ENCODE data around the gene LYSET. TPM values are rescaled to one million over a fixed set of nuclear protein-coding genes. Genes with fewer than 3 reads are reported as not detected.

Gene LYSET
- total and polyA plus RNA-seq, 2 of the 4 experiments (the other 2 are of a cell fraction), result 6.3 to 10.2 TPM

DNA sequence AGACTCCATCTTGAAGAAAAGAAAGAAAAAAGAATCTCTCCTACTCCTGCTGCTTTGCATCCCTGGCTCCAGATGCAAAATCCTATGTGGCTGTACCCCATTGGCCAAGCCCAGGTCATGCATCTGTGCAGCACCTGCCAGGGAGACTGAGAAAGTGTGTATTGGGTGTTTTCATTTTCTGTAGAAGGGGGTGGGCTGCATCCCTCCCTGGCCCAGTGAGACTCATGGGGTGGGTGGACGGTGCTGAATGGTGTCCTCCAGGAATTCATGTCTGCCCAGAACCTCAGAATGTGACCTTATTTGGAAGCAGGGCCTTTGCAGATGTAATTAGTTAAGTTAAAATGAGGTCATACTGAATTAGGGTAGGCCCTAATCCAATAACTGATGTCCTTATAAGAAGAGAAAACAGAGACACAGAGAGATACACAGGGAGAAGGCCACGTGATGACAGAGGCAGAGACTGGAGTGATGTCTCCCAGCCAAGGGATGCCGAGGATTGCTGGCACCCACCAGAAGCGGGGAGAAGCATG is 23.6 kb upstream of the LYSET start:
- DNase-seq, result no peak
- intact Hi-C loops (cut with micrococcal nuclease), result no loop called here

More for the DNA sequence above, 23.6 kb upstream of the LYSET start:
- H2BK5ac ChIP-seq (ENCODE audit: low read depth, low read length, poor library complexity, severe bottlenecking), result no peak overlapping the region
- H2AFZ ChIP-seq (replicated peaks; ENCODE audit: low read length, poor library complexity), result no peak overlapping the region
- no peak overlapping the region for H2BK20ac ChIP-seq (ENCODE audit: low read depth, low read length)
- no peaks in the 10 kb centered on the region for H3K36me3 ChIP-seq (ENCODE audit: control insufficient read depth, insufficient read depth, low read length)
- H3K56ac ChIP-seq (ENCODE audit: extremely low read depth, insufficient read depth, low read length), result no peak overlapping the region
- no peak overlapping the region for H4K8ac ChIP-seq (ENCODE audit: low read depth in 2 of 2, low read length in 2 of 2)
- no peaks in the 10 kb centered on the region for H4K20me1 ChIP-seq (ENCODE audit: insufficient read depth, low read length)
- no peaks in the 10 kb centered on the region for H3K4me1 ChIP-seq (ENCODE audit: control insufficient read depth, insufficient read depth, low read length)
- dilution Hi-C loops (cut with HindIII; ENCODE audit: low sequenced_read_pairs, unreplicated experiment) (no loop called here), in situ Hi-C loops (cut with MboI; ENCODE audit: low sequenced_read_pairs) (no loop called here)
- H3K9me3 ChIP-seq (ENCODE audit: control insufficient read depth, insufficient read depth, low read length), result no peaks in the 10 kb centered on the region
- ChIA-PET CTCF (no interaction called here), POLR2A (ENCODE audit: unreplicated experiment) (no interaction called here)
- ATAC-seq (ENCODE audit: low read depth), result no peak
- H3K27ac ChIP-seq (ENCODE audit: insufficient read depth, low read length), result no peak overlapping the region
- no peak overlapping the region for H3K9ac ChIP-seq (ENCODE audit: low read depth, low read length)
- H3K4me3 ChIP-seq (ENCODE audit: insufficient read depth, low read depth, low read length), result no peak overlapping the region
- no peak overlapping the region for H3K14ac ChIP-seq (replicated peaks; ENCODE audit: low read depth, low read length)
- no peaks in the 10 kb centered on the region for H3K9me1 ChIP-seq (ENCODE audit: insufficient read depth, low read length)
- H2BK15ac ChIP-seq (ENCODE audit: low read depth, low read length), result no peak overlapping the region
- no peak overlapping the region for H3K18ac ChIP-seq (ENCODE audit: low read depth, low read length)
- no peak overlapping the region for H2AK5ac ChIP-seq (ENCODE audit: low read depth, low read length)
- BruUV-seq (replicated peaks), result no TSS peak
- no peak overlapping the region for H2BK120ac ChIP-seq (ENCODE audit: low read depth, low read length)
- WGBS, 2 experiments (ENCODE audit: extremely low coverage in 2 of 2, insufficient read length in 1 of 2), result no CpG with 5 or more reads among the region's 4 CpGs
- H3K4me2 ChIP-seq (ENCODE audit: low read depth, low read length), result no peak overlapping the region
- H3K23ac ChIP-seq (ENCODE audit: low read depth, low read length), result no peak overlapping the region
- no peak overlapping the region for H2AK9ac ChIP-seq (replicated peaks; ENCODE audit: low read depth, low read length, poor library complexity)
- H4K5ac ChIP-seq (ENCODE audit: low read depth, low read length), result no peak overlapping the region
- peaks cover 2% of the 10 kb centered on the region; the same call in 1 of the 2 replicates for H3K27me3 ChIP-seq (ENCODE audit: control insufficient read depth, insufficient read depth, low read length)
- H3K4ac ChIP-seq (ENCODE audit: low read depth, low read length), result no peak overlapping the region
- no peaks in the 10 kb centered on the region for H3K79me1 ChIP-seq (ENCODE audit: low read depth in 1 of 2, low read length in 2 of 2)
- H4K91ac ChIP-seq (ENCODE audit: insufficient read depth, low read depth, low read length), result no peak overlapping the region
- TF ChIP-seq RAD21 (IDR thresholded peaks at IDR 0.05; ENCODE audit: low read length) (no peak), CEBPB (IDR thresholded peaks at IDR 0.05; ENCODE audit: low read depth, low read length) (no peak), MAZ (IDR thresholded peaks at IDR 0.05; ENCODE audit: borderline replicate concordance, low read depth, low read length) (no peak), POLR2A (IDR thresholded peaks at IDR 0.05; ENCODE audit: low read depth, low read length) (no peak)

Measured in IMR-90 (cell line).